Skeletal muscle satellite cell (primary cell): ENCODE results near the gene ABHD14A.
A peak's percentile ranks its signal among the peaks of the same experiment; 100 is the strongest.

Source experiments
- H3K27me3 ChIP-seq: 2 replicates; pipeline ENCODE4 v1.7.0; 2013; ENCODE audit warnings: low read length; ENCODE audit not compliant: control insufficient read depth, insufficient read depth
- H3K36me3 ChIP-seq: 2 replicates; pipeline ENCODE4 v1.7.0; 2013; ENCODE audit warnings: mild to moderate bottlenecking, control low read depth, low read length; ENCODE audit not compliant: insufficient read depth
- H3K4me1 ChIP-seq: 2 replicates; pipeline ENCODE4 v1.7.0; 2013; ENCODE audit warnings: low read length; ENCODE audit not compliant: control insufficient read depth, insufficient read depth
- H3K4me2 ChIP-seq: 2 replicates; pipeline ENCODE4 v1.7.0; 2013; ENCODE audit warnings: mild to moderate bottlenecking, low read length
- H3K4me3 ChIP-seq: 2 replicates; pipeline ENCODE4 v1.7.0; 2013; ENCODE audit warnings: low read length
- H3K9ac ChIP-seq: 2 replicates; pipeline ENCODE4 v1.7.0; 2013; ENCODE audit warnings: mild to moderate bottlenecking, low read depth, low read length, moderate library complexity
- H3K9me3 ChIP-seq: replicated peaks from 2 replicates; pipeline ENCODE4 v1.7.0; 2013; ENCODE audit warnings: mild to moderate bottlenecking, control low read depth, low read length

Gene ABHD14A

DNA sequence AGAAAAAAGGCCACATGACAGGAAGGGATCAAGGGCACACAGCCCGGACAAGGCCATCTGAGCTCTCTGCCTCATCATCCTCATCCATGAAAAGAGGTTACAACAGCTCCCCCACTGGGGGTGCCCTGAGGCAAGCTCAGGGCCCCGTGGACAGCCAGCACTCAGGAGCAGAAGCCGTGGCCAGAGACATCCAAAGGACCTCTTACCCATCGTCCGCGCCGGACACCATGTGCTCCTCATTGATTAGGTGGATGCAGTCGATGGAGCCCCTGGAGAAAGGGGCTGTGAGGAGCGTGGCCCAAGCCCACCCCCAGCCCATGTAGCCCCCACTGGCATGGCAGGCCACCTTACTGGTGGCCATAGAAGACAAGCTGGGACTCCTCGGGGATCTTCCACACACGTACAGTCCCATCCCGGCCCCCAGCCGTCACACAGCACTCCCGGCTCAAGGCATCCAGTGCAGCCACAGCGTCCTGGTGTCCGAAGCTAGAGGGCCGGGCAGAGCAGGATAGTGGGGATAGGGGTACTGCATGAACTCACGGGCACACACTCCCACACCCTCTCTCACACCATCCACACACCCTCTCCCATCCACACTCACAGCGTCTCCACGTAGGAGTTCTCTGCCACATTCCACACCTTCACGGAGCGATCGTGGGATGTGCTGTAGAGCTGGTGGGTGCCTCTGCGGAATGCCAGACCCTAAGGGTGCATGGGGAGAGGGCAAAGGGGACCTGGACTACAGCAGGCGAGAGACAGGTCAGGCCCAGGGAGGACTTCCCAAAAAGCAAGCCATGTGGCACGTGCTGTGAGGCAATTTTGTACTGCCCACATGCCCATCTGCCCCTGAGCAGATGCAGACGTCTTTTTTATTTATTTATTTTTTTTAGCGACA is 39.6 kb upstream of the ABHD14A start:
- H3K9me3 ChIP-seq = no peaks in the 10 kb centered on the region
- no peak overlapping the region for H3K9ac ChIP-seq
- H3K27me3 ChIP-seq = no peaks in the 10 kb centered on the region
- H3K36me3 ChIP-seq = peaks cover 44% of the 10 kb centered on the region
- H3K4me1 ChIP-seq = peaks cover 1% of the 10 kb centered on the region
- H3K4me2 ChIP-seq = no peak overlapping the region
- H3K4me3 ChIP-seq = no peak overlapping the region

GRCh38 chr3:51935886-51936755 is 38.7 kb upstream of the ABHD14A start:
- Histone ChIP-seq H3K4me1 (peaks cover 10% of the 10 kb centered on the region), H3K27me3 (no peaks in the 10 kb centered on the region), H3K4me2 (no peak overlapping the region), H3K36me3 (peaks cover 44% of the 10 kb centered on the region), H3K9me3 (no peaks in the 10 kb centered on the region), H3K9ac (no peak overlapping the region), H3K4me3 (no peak overlapping the region)

DNA sequence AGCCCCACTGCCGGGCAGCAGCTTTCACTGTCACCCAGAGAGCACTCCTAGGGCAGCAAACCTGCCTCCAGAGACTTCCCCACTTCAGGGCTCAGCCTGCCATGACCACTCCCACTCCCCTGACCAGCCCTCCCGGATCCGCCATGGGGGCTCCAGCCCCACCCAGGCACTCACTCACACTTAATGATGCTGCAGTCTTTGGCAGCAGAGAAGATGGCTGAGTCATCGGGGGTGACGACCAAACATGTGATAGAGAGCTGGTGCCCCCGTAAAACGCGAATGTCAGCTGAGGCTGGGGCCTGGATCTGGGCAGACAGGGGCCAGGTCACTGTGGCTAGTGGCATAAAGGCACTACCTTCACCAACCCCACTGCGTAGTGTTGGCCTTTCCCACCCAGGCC is 37.9 kb upstream of the ABHD14A start:
- H3K4me3 ChIP-seq = no peak overlapping the region
- no peaks in the 10 kb centered on the region for H3K27me3 ChIP-seq
- H3K9me3 ChIP-seq = no peaks in the 10 kb centered on the region
- peaks cover 40% of the 10 kb centered on the region for H3K36me3 ChIP-seq
- no peak overlapping the region for H3K9ac ChIP-seq
- peaks cover 11% of the 10 kb centered on the region for H3K4me1 ChIP-seq
- H3K4me2 ChIP-seq = no peak overlapping the region

DNA sequence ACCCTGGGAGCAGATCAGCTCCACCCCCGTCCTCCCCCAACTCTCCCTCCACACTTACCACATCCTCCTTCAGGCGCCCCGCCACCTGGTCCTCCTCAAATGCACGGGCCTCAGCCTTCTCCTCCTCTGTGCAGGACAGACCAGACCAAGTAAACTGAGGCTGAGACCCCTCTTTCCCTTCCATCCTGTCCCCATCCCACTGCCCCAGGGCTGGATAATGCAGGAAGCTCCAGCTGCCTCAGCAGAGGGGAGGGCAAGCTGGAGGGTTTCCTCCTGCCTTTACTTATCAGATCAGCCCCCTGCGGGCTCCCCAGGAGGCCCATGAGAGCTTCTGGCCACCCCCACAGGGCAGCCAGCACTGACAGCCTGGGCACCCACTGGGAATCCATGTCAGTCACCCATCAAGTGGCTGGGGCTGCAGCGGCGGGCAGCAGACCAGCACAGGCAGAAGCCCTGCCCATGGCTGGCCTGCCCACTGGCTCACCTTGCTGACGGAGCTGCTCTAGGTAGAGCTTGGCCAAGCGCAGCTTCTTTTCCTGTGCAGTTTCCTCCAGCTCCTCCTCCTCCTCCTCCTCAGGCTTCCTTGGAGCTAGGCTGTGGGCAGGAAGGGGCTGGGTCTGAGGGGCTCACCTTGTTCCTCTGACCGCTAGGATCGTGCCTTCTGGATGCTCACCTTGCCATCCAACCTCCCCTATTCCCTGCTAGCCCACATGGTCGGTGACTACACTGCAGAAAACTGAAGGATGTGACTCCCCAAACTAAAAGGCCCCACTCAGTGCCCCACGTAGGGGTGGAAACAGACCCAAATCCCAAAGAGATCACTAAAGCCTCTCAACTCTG is 37.0 kb upstream of the ABHD14A start:
- H3K9me3 ChIP-seq = no peaks in the 10 kb centered on the region
- no peak overlapping the region for H3K4me3 ChIP-seq
- H3K9ac ChIP-seq = no peak overlapping the region
- no peak overlapping the region for H3K4me2 ChIP-seq
- no peaks in the 10 kb centered on the region for H3K27me3 ChIP-seq
- H3K36me3 ChIP-seq = peaks cover 40% of the 10 kb centered on the region
- H3K4me1 ChIP-seq = peaks cover 18% of the 10 kb centered on the region

DNA sequence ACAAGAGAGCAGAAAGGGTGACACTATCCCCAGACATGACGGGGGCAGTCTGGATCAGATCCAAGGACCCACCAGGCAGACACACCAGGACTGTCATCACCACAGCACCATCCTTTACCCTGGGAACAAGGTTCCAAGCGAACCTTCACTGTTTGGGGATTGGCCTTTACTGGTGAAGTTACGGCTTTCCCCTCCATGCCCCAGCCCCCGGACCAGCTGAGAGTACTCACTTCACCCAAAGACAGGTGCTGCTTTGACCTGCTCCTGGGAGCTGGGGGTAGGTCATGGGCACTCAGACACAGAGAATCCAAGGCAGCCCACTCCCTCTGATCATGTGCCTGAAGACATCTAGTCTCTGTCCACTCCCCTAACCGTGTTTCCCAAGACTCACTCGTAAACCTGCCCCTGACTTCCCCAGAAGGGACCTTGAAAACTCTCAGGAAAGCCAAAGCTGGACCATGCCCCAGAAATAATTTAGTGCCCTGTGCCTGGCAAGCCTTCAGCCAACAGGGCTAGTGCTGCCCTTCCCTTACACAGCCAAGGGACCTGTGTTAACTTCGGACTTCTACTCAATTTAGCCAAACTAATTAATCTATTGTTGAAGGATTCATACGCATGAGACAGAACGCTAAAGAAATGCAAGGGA is 36.0 kb upstream of the ABHD14A start:
- H3K4me3 ChIP-seq = no peak overlapping the region
- H3K36me3 ChIP-seq = peaks cover 34% of the 10 kb centered on the region
- H3K9me3 ChIP-seq = no peaks in the 10 kb centered on the region
- H3K9ac ChIP-seq = no peak overlapping the region
- H3K4me1 ChIP-seq = peaks cover 26% of the 10 kb centered on the region
- H3K27me3 ChIP-seq = no peaks in the 10 kb centered on the region
- no peak overlapping the region for H3K4me2 ChIP-seq

GRCh38 chr3:51940648-51941462 is 34.0 kb upstream of the ABHD14A start:
- Histone ChIP-seq H3K27me3 (no peaks in the 10 kb centered on the region), H3K4me3 (peak overlapping the region; percentile 90), H3K4me1 (peaks cover 26% of the 10 kb centered on the region), H3K36me3 (peaks cover 20% of the 10 kb centered on the region), H3K9me3 (no peaks in the 10 kb centered on the region), H3K9ac (peak overlapping the region; percentile 89), H3K4me2 (peak overlapping the region; percentile 99)

- H3K9ac ChIP-seq = peak overlapping the region; percentile 89
Measured at GRCh38 chr3:51941463-51941797, 33.4 kb upstream of the ABHD14A start.

DNA sequence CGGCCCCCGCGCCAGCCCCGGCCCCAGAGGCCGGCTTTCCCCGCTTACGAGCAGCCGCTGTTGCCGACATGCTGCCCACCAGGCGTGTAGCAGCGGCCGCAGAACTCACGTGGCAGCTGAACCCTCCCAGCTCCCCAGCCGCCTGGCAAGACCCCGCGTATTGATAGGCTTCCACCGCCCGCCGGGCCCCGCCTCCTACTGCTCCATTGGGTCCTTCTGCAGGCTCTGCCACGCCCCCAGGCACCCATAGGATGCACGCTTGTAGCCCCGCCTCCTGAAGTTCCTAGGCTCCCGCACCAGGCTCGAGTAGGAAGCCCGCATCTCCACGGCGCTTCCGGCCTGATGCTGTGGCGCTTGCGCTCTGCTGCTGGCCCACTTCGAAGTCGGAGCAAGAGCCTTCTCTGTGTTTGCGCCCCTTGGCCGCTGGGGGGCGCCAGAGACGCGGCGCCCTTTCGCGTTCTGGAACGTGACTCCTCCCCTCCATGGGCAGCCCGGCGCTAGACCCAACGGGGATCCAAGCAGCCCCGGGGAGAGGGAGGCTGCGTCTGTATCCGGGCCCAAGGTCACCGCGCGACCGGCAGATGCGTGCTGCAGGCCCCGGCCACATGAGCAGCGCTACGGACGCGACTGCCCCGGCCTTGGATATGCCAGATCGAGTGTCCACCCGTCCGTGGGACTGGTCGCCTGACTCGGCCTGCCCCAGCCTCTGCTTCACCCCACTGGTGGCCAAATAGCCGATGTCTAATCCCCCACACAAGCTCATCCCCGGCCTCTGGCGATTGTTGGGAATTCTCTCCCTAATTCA is 32.9 kb upstream of the ABHD14A start, which contains the start of the genes PARP3 and RRP9:
TSS of gene PARP3 (plus strand) at position 566 of the 805 bp plus-strand sequence. CDS start 993 bp downstream, outside the sequence.
TSS of gene RRP9 (minus strand) at position 107 of the 805 bp plus-strand sequence. CDS start at position 70, 37 bp downstream.
- Histone ChIP-seq H3K9ac (peak within 1 kb of the TSS; percentile 91), H3K4me3 (peak within 1 kb of the TSS; percentile 90), H3K9me3 (no peaks in the 10 kb centered on the region), H3K4me1 (peaks cover 26% of the 10 kb centered on the region), H3K27me3 (no peaks in the 10 kb centered on the region), H3K36me3 (peaks cover 9% of the 10 kb centered on the region), H3K4me2 (peak within 1 kb of the TSS; percentile 99)

More at GRCh38 chr3:51941463-51941797, 33.4 kb upstream of the ABHD14A start:
- Histone ChIP-seq H3K4me2 (peak overlapping the region; percentile 99), H3K4me1 (peaks cover 26% of the 10 kb centered on the region), H3K36me3 (peaks cover 15% of the 10 kb centered on the region), H3K27me3 (no peaks in the 10 kb centered on the region), H3K9me3 (no peaks in the 10 kb centered on the region), H3K4me3 (peak overlapping the region; percentile 90)

GRCh38 chr3:51942603-51943450 is 32.0 kb upstream of the ABHD14A start:
- Histone ChIP-seq H3K9ac (peak overlapping the region; percentile 91), H3K4me2 (peak overlapping the region; percentile 91), H3K4me3 (peak overlapping the region; percentile 69), H3K36me3 (peaks cover 1% of the 10 kb centered on the region), H3K4me1 (peaks cover 26% of the 10 kb centered on the region), H3K27me3 (no peaks in the 10 kb centered on the region), H3K9me3 (no peaks in the 10 kb centered on the region)
